Esophagus (tissue), 2 donors: ENCODE data around the gene ZRANB1. TPM values are rescaled to one million over a fixed set of nuclear protein-coding genes. Genes with fewer than 3 reads are reported as not detected.

Experiments
- H3K27ac ChIP-seq, 2 donors: one replicate each; pipeline ENCODE4 v1.5.1; 2013; ENCODE audit warnings: low read depth in 2 of 2, mild to moderate bottlenecking in 2 of 2, inconsistent platforms in 1 of 2, low read length in 1 of 2, moderate library complexity in 1 of 2
- H3K27me3 ChIP-seq, 2 donors: one replicate each; pipeline ENCODE4 v1.6.1; 2013; ENCODE audit warnings: low read length in 2 of 2, control low read depth in 1 of 2, mild to moderate bottlenecking in 1 of 2; ENCODE audit not compliant: insufficient read depth in 2 of 2, control insufficient read depth in 1 of 2
- H3K36me3 ChIP-seq, 2 donors: one replicate each; pipeline ENCODE4 v1.6.1; 2013; ENCODE audit warnings: low read length in 1 of 2; ENCODE audit not compliant: control insufficient read depth in 2 of 2, insufficient read depth in 2 of 2
- H3K4me1 ChIP-seq, 2 donors: one replicate each; pipeline ENCODE4 v1.6.1; 2013; ENCODE audit warnings: low read length in 1 of 2; ENCODE audit not compliant: control insufficient read depth in 2 of 2, insufficient read depth in 2 of 2
- H3K4me3 ChIP-seq, 2 donors: one replicate each; pipeline ENCODE4 v1.5.1; 2013; ENCODE audit warnings: low read length in 2 of 2, mild to moderate bottlenecking in 2 of 2, low read depth in 1 of 2, moderate library complexity in 1 of 2
- H3K9me3 ChIP-seq, 2 donors: one replicate each; pipeline ENCODE4 v1.6.1; 2013; ENCODE audit warnings: mild to moderate bottlenecking in 2 of 2, low read depth in 1 of 2, low read length in 1 of 2, moderate library complexity in 1 of 2; ENCODE audit not compliant: control insufficient read depth in 2 of 2, insufficient read depth in 1 of 2
- WGBS, 2 donors: extraction: QIAGEN DNeasy Blood & Tissue Kit; methylation state at CpG; one replicate each; pipeline ENCODE4 v1.1.7; 2013; 5-methylcytosine and 5-hydroxymethylcytosine counted together
- polyA plus RNA-seq, 2 donors: library from polyadenylated mRNA; stranded (reverse); fragments of 200-250 nt; gene quantifications; one replicate each; pipeline ENCODE4 v1.2.3, GENCODE V29; 2013
- donor health status: healthy with polysubstance abuse.
- donor health status: Bipolar disorder and iron deficiency.

The ZRANB1 gene
- polyA plus RNA-seq, 2 donors: 9.3 to 10.4 TPM

GRCh38 chr10:125002047-125002422, 60.1 kb downstream of the ZRANB1 start:
- H3K36me3 ChIP-seq: peaks cover 3 to 57% of the 10 kb centered on the region in 2 donors

DNA sequence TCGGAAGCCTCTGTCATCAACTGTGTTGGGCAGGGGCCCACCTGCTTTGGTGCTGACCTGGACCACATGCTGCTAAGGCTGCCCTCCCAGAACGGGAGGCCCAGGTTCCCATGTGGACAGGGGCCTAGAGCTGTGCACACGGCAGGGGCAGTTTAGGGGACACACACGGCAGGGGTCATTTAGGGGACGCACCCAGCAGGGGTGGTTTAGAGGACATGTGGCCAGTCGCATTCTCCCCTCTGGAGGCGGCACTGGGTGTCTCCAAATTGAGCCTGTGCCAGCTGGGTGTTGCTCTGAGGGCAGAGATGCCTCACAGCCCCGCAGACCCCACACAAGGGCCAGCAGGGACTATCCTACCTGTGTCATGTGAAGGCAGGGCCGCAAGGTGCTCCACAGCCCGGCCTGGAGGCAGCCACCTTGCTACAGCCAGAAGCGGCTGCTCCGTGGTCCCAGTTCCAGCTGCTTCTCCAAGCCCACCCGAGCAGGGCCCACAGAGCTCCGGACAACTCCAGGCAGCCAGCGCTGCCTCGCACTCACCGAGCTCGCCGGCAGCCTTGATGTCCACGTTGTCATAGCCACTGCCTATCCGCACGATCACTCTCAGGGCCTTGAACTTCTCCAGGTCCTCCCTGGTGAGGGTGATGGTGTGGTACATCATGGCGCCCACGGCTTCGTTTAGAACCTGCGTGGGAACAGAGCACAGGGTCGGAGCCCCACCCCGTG, 60.7 kb downstream of the ZRANB1 start:
- H3K9me3 ChIP-seq: no peaks in the 10 kb centered on the region
- peaks cover 1 to 51% of the 10 kb centered on the region in 2 donors for H3K36me3 ChIP-seq
- H3K4me3 ChIP-seq: no peak overlapping the region
- peaks cover 0 to 17% of the 10 kb centered on the region in 2 donors for H3K4me1 ChIP-seq
- H3K27me3 ChIP-seq: no peaks in the 10 kb centered on the region
- whole genome bisulfite sequencing, 2 donors: 88 to 89% methylated on average over 28 of the region's 28 CpGs
- H3K27ac ChIP-seq: no peak overlapping the region

More at GRCh38 chr10:125002047-125002422, 60.1 kb downstream of the ZRANB1 start:
- no peak overlapping the region for H3K4me3 ChIP-seq
- WGBS, 2 donors: 82 to 83% methylated on average over 12 of the region's 12 CpGs
- H3K27me3 ChIP-seq: no peaks in the 10 kb centered on the region
- peaks cover 0 to 17% of the 10 kb centered on the region in 2 donors for H3K4me1 ChIP-seq
- no peak overlapping the region for H3K27ac ChIP-seq
- H3K9me3 ChIP-seq: no peaks in the 10 kb centered on the region

- Histone ChIP-seq H3K27ac (no peak overlapping the region), H3K9me3 (no peaks in the 10 kb centered on the region), H3K36me3 (peaks cover 0 to 45% of the 10 kb centered on the region in 2 donors), H3K4me3 (no peak overlapping the region), H3K4me1 (peaks cover 2 to 22% of the 10 kb centered on the region in 2 donors), H3K27me3 (no peaks in the 10 kb centered on the region)
- WGBS, 2 donors: 89 to 93% methylated on average over 34 of the region's 34 CpGs
Observed at GRCh38 chr10:125003146-125003900, 61.4 kb downstream of the ZRANB1 start.

GRCh38 chr10:125003901-125004467, 62.1 kb downstream of the ZRANB1 start:
- Histone ChIP-seq H3K4me3 (no peak overlapping the region), H3K27me3 (no peaks in the 10 kb centered on the region), H3K27ac (no peak overlapping the region), H3K9me3 (no peaks in the 10 kb centered on the region), H3K36me3 (peaks cover 0 to 40% of the 10 kb centered on the region in 2 donors), H3K4me1 (peaks cover 3 to 24% of the 10 kb centered on the region in 2 donors)
- WGBS, 2 donors: 89 to 90% methylated on average over 14 of the region's 14 CpGs

- WGBS, 2 donors: 87 to 90% methylated on average over 19 of the region's 19 CpGs
- peaks cover 3 to 28% of the 10 kb centered on the region in 2 donors for H3K4me1 ChIP-seq
- H3K9me3 ChIP-seq: no peaks in the 10 kb centered on the region
- H3K27me3 ChIP-seq: no peaks in the 10 kb centered on the region
- H3K4me3 ChIP-seq: no peak overlapping the region
- H3K36me3 ChIP-seq: peaks cover 0 to 39% of the 10 kb centered on the region in 2 donors
- no peak overlapping the region for H3K27ac ChIP-seq
Observed at GRCh38 chr10:125004571-125005311, 62.8 kb downstream of the ZRANB1 start.

DNA sequence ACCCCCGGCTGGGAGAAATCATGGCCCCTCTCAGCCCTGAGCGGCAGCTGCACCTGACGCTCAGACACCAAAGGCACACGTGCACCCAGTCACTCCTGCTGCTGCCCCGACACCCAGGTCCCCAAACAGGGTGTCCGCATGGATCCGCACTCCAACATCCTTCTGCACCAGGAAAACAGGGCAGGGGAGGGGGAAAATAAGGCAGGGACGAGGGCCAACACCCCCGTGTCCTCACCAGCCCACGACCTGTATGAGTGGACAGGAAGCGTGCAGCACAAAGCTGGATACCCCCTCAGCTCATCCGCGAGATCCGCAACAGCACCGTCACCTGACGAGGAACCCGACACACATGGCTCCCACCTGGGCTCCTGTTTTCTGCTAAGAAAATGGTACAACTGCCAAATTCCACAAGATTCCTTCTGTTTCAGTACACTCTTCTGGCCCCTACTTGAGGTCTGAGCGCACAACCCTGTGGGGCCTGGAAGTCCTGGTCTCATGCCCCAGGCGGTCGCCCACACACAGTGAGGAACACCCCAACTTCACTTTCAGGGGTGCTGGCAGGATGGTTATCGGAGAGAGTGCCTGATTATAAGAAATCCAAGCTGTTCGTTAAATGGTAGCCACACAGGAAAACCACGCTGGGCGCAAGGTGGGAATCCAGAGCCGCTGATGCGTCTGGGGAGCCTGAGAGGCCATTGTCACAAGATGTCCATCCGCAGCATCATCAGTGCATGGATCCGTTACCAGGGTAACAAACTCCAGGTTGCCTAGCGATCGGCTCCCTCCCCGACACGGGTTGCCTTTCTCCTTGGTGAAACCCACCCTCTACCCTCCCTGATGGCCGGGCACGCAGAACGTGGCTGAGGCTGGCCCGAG, 63.6 kb downstream of the ZRANB1 start:
- Histone ChIP-seq H3K4me1 (peaks cover 3 to 24% of the 10 kb centered on the region in 2 donors), H3K27ac (no peak overlapping the region), H3K4me3 (no peak overlapping the region), H3K27me3 (no peaks in the 10 kb centered on the region), H3K36me3 (peaks cover 0 to 31% of the 10 kb centered on the region in 2 donors), H3K9me3 (no peaks in the 10 kb centered on the region)
- 91 to 93% methylated on average over 36 of the region's 36 CpGs for WGBS, 2 donors

- no peak overlapping the region for H3K27ac ChIP-seq
- H3K27me3 ChIP-seq: no peaks in the 10 kb centered on the region
- peaks cover 3 to 23% of the 10 kb centered on the region in 2 donors for H3K4me1 ChIP-seq
- WGBS, 2 donors: 88% methylated on average over 9 of the region's 9 CpGs
- peaks cover 0 to 25% of the 10 kb centered on the region in 2 donors for H3K36me3 ChIP-seq
- no peaks in the 10 kb centered on the region for H3K9me3 ChIP-seq
- no peak overlapping the region for H3K4me3 ChIP-seq
Observed at GRCh38 chr10:125006188-125006680, 64.3 kb downstream of the ZRANB1 start.

GRCh38 chr10:125006921-125007426, 65.1 kb downstream of the ZRANB1 start:
- H3K27ac ChIP-seq: no peak overlapping the region
- no peaks in the 10 kb centered on the region for H3K9me3 ChIP-seq
- peaks cover 0 to 21% of the 10 kb centered on the region in 2 donors for H3K36me3 ChIP-seq
- H3K4me3 ChIP-seq: no peak overlapping the region
- H3K27me3 ChIP-seq: no peaks in the 10 kb centered on the region
- peaks cover 3 to 20% of the 10 kb centered on the region in 2 donors for H3K4me1 ChIP-seq
- 78 to 79% methylated on average over 19 of the region's 19 CpGs for WGBS, 2 donors
